Keratinocyte (primary cell): ENCODE data around the gene ENPP1. TPM values are rescaled to one million over a fixed set of nuclear protein-coding genes. Genes with fewer than 3 reads are reported as not detected.

Experiments used
- DNase-seq: peaks from one replicate; pipeline ENCODE4 v3.0.0-alpha.2; 2011; ENCODE audit warnings: low read depth, missing footprints, low spot score
- FAIRE-seq: peaks from 2 replicates; lab custom pipeline; 2011; peaks lifted over from hg19 to GRCh38; lab: Jason Lieb, UNC
- H2AFZ ChIP-seq: 2 replicates; pipeline ENCODE4 v1.6.0; 2012; ENCODE audit warnings: low read length, control low read depth, inconsistent platforms; ENCODE audit not compliant: control insufficient read depth
- H3K27ac ChIP-seq: 2 replicates; pipeline ENCODE4 v1.5.1; 2011; ENCODE audit warnings: low read length; ENCODE audit not compliant: control insufficient read depth, insufficient read depth
- H3K27me3 ChIP-seq: 3 replicates; pipeline ENCODE4 v1.6.0; 2011; ENCODE audit warnings: low read length; ENCODE audit not compliant: control insufficient read depth, insufficient read depth; ENCODE audit errors: extremely low read depth
- H3K36me3 ChIP-seq, 2 experiments: 2 replicates in 1 of 2; 3 replicates in 1 of 2; pipeline ENCODE4 v1.5.1; 2011; ENCODE audit warnings: low read length in 2 of 2, mild to moderate bottlenecking in 1 of 2; ENCODE audit not compliant: control insufficient read depth in 2 of 2, insufficient read depth in 2 of 2; ENCODE audit errors: extremely low read depth in 1 of 2
- H3K4me1 ChIP-seq: 3 replicates; pipeline ENCODE4 v1.5.1; 2011; ENCODE audit warnings: low read length; ENCODE audit not compliant: control insufficient read depth, insufficient read depth; ENCODE audit errors: extremely low read depth
- H3K4me2 ChIP-seq: 3 replicates; pipeline ENCODE4 v1.6.0; 2011; ENCODE audit warnings: low read depth, low read length; ENCODE audit not compliant: control insufficient read depth, insufficient read depth; ENCODE audit errors: extremely low read depth
- H3K4me3 ChIP-seq, 3 experiments: fragments of 200-600 bp in 1 of 3; sonication (generic) in 1 of 3; 2 replicates in 2 of 3; 3 replicates in 1 of 3; pipeline ENCODE4 v1.5.1; 2011 to 2016; ENCODE audit warnings: low read length in 3 of 3, mild to moderate bottlenecking in 3 of 3, control low read depth in 2 of 3, inconsistent platforms in 1 of 3, low read depth in 1 of 3, mixed read lengths in 1 of 3, mixed run types in 1 of 3, moderate library complexity in 1 of 3; ENCODE audit not compliant: control insufficient read depth in 2 of 3, insufficient read depth in 2 of 3; ENCODE audit errors: extremely low read depth in 1 of 3
- H3K79me2 ChIP-seq: 2 replicates; pipeline ENCODE4 v1.6.0; 2012; ENCODE audit warnings: low read length; ENCODE audit not compliant: control insufficient read depth, insufficient read depth
- H3K9ac ChIP-seq: 3 replicates; pipeline ENCODE4 v1.6.0; 2011; ENCODE audit warnings: low read length; ENCODE audit not compliant: control insufficient read depth, insufficient read depth; ENCODE audit errors: extremely low read depth
- H3K9me1 ChIP-seq: 3 replicates; pipeline ENCODE4 v1.6.0; 2011; ENCODE audit warnings: low read length; ENCODE audit not compliant: control insufficient read depth, insufficient read depth; ENCODE audit errors: extremely low read depth
- H3K9me3 ChIP-seq: 2 replicates; pipeline ENCODE4 v1.5.1; 2012; ENCODE audit warnings: low read depth, low read length; ENCODE audit not compliant: control insufficient read depth
- H4K20me1 ChIP-seq: 3 replicates; pipeline ENCODE4 v1.6.0; 2011; ENCODE audit warnings: low read length; ENCODE audit not compliant: control insufficient read depth, insufficient read depth; ENCODE audit errors: extremely low read depth
- EZH2 ChIP-seq: IDR thresholded peaks from one replicate; pipeline ENCODE4 v1.6.1; 2012; ENCODE audit warnings: inconsistent platforms, mild to moderate bottlenecking, low read length, moderate library complexity
- dilution Hi-C: fragments of 300-500 bp; cut with MboI; formaldehyde crosslinking; loops from one replicate; pipeline ENCODE4 v1.7.0; 2020; ENCODE audit warnings: low sequenced_read_pairs; ENCODE audit not compliant: extremely low pct_ligation_motif_present
- polyA plus RNA-seq, 5 experiments: library from polyadenylated mRNA; depleted of rRNA in 3 of 5; stranded (reverse) in 3 of 5; stranded (forward) in 1 of 5; unstranded in 1 of 5; fragments of >200 nt; gene quantifications; 1 replicate in 1 of 5; 2 replicates in 3 of 5; 3 replicates in 1 of 5; pipeline versions ENCODE4 v1.2.1 to v1.2.3, GENCODE V29; 2011 to 2012; ENCODE audit warnings: missing spikeins in 2 of 5, low read depth in 1 of 5, low replicate concordance in 1 of 5
- TF ChIP-seq, protein P1 (sequence below), 3 experiments: IDR thresholded peaks in 1 of 3; conservative IDR thresholded peaks in 1 of 3; optimal IDR thresholded peaks in 1 of 3; 2 replicates in 2 of 3; 3 replicates in 1 of 3; pipeline versions ENCODE3 to v1.5.1; 2011; ENCODE audit warnings: low read length in 3 of 3, mild to moderate bottlenecking in 3 of 3, moderate library complexity in 2 of 3, control low read depth in 1 of 3, inconsistent platforms in 1 of 3; ENCODE audit not compliant: insufficient read depth in 2 of 3; ENCODE audit errors: extremely low read depth in 1 of 3

Gene ENPP1
- polyA plus RNA-seq, 1 donor (not counting 4 experiments of a cell fraction or from before 2014, with no cell fraction given) = 0.34 TPM

DNA sequence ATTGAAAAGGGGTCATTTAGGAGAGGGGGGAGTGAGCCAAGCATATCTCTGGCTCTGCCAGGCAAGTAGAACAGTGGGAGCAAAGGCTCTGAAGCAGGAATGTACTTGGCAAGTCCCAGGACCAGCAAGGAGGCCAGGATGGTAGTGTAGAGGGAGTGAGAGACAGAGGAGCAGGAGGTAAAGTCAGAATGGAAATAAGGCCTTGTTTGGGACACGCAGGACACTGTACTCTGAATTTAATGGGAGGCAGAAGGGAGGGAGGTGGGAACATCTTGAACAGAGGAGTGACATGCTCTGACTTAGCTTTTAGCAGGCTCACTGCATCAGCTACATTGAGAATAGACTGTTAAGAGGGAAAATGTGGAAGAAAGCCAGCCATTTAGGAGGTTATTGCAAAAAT is 37.0 kb upstream of the ENPP1 start:
- Histone ChIP-seq H3K4me1 (no peaks in the 10 kb centered on the region), H3K4me2 (no peak overlapping the region), H3K79me2 (no peaks in the 10 kb centered on the region), H3K9ac (no peak overlapping the region), H3K9me1 (no peaks in the 10 kb centered on the region), H3K27me3 (no peaks in the 10 kb centered on the region), H3K4me3 (no peak overlapping the region), H2AFZ (no peak overlapping the region), H3K27ac (no peak overlapping the region), H3K36me3 (no peaks in the 10 kb centered on the region), H3K9me3 (no peaks in the 10 kb centered on the region), H4K20me1 (no peaks in the 10 kb centered on the region)
- dilution Hi-C loops = no loop called here
- DNase-seq (no peak), FAIRE-seq (no peak)
- TF ChIP-seq, protein P1, sequence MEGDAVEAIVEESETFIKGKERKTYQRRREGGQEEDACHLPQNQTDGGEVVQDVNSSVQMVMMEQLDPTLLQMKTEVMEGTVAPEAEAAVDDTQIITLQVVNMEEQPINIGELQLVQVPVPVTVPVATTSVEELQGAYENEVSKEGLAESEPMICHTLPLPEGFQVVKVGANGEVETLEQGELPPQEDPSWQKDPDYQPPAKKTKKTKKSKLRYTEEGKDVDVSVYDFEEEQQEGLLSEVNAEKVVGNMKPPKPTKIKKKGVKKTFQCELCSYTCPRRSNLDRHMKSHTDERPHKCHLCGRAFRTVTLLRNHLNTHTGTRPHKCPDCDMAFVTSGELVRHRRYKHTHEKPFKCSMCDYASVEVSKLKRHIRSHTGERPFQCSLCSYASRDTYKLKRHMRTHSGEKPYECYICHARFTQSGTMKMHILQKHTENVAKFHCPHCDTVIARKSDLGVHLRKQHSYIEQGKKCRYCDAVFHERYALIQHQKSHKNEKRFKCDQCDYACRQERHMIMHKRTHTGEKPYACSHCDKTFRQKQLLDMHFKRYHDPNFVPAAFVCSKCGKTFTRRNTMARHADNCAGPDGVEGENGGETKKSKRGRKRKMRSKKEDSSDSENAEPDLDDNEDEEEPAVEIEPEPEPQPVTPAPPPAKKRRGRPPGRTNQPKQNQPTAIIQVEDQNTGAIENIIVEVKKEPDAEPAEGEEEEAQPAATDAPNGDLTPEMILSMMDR (optimal IDR thresholded peaks at IDR 0.05 in 1 of 3, IDR thresholded peaks at IDR 0.05 in 1 of 3, conservative IDR thresholded peaks at IDR 0.05 in 1 of 3; ENCODE audit: extremely low read depth in 1 of 3, insufficient read depth in 2 of 3, low read length in 3 of 3) = no peak
- TF ChIP-seq EZH2 = no peak

DNA sequence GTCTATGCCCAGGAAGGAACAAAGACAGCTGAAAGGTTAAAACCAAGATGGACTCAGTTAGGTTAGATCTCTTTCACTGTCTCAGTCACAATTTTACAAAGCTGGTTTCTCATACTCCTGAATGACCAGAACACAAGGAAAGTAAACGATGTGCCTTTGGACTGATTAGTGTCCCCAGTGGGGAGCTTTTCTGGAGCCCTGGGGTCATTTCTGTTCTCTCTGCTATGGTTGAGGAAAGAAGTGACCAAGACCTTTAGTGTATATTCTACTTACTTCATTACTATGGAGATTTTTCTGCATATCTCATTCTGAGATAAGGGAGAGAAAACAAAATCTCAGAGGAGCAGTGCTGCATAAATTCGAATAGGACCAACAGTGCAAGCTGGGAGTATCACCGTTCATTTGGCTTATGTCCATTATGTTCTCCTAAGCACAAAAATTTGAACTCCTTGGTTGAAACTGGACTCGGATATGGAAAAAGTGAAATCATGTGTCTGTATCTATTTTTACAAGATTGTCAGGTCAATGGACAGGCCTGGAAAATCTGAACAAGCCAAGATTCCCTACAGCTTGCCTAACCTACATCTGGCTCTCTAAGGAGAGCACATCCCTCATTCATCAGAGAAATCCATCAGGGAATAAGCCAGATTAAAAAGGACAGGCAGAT is 34.4 kb upstream of the ENPP1 start:
- FAIRE-seq = no peak
- dilution Hi-C loops = no loop called here
- Histone ChIP-seq H3K9me1 (no peaks in the 10 kb centered on the region), H3K9me3 (no peaks in the 10 kb centered on the region), H3K4me2 (no peak overlapping the region), H3K4me1 (no peaks in the 10 kb centered on the region), H3K4me3 (no peak overlapping the region), H3K9ac (no peak overlapping the region), H3K27ac (no peak overlapping the region), H2AFZ (no peak overlapping the region), H4K20me1 (no peaks in the 10 kb centered on the region), H3K36me3 (no peaks in the 10 kb centered on the region), H3K79me2 (no peaks in the 10 kb centered on the region), H3K27me3 (no peaks in the 10 kb centered on the region)
- TF ChIP-seq EZH2 = no peak
- TF ChIP-seq, protein P1 (optimal IDR thresholded peaks at IDR 0.05 in 1 of 3, IDR thresholded peaks at IDR 0.05 in 1 of 3, conservative IDR thresholded peaks at IDR 0.05 in 1 of 3; ENCODE audit: extremely low read depth in 1 of 3, insufficient read depth in 2 of 3, low read length in 3 of 3) = no peak
- DNase-seq = no peak
